ENCODE data around the gene VPS18.
A peak's percentile ranks its signal among the peaks of the same experiment; 100 is the strongest.

Gene VPS18

GRCh38 chr15:40922608-40923005 lies 28.4 kb downstream of the VPS18 start:
- Histone ChIP-seq H2BK120ac (ENCODE audit: low read depth, low read length) (no peak overlapping the region), H3K79me1 (ENCODE audit: low read depth, low read length) (peaks cover 2% of the 10 kb centered on the region), H4K91ac (ENCODE audit: low read depth, low read length, poor library complexity) (no peak overlapping the region), H3K4ac (ENCODE audit: low read length) (no peak overlapping the region), H3K18ac (ENCODE audit: low read length) (no peak overlapping the region), H2BK15ac (ENCODE audit: low read length) (no peak overlapping the region), H2AK5ac (ENCODE audit: low read depth, low read length) (no peak overlapping the region), H3K4me3 (ENCODE audit: low read length in 2 of 2) (no peak overlapping the region), H3K36me3 (replicated peaks in 1 of 2; ENCODE audit: control insufficient read depth in 2 of 2, insufficient read depth in 2 of 2, low read length in 2 of 2) (no peaks in the 10 kb centered on the region), H3K23ac (ENCODE audit: low read depth, low read length, poor library complexity) (no peak overlapping the region), H4K8ac (ENCODE audit: low read depth, low read length) (no peak overlapping the region), H3K27ac (replicated peaks; ENCODE audit: low read length) (no peak overlapping the region), H3K9me3 (replicated peaks in 1 of 2; ENCODE audit: control insufficient read depth in 2 of 2, insufficient read depth in 1 of 2, low read depth in 1 of 2, low read length in 2 of 2) (no peaks in the 10 kb centered on the region), H3K14ac (ENCODE audit: low read length) (peak overlapping the region; percentile 22), H2AFZ (ENCODE audit: low read length) (no peak overlapping the region), H2BK5ac (ENCODE audit: low read length) (no peak overlapping the region), H3K4me1 (ENCODE audit: control insufficient read depth in 2 of 2, insufficient read depth in 1 of 2, low read depth in 1 of 2, low read length in 2 of 2) (peaks cover 22 to 29% of the 10 kb centered on the region in 2 donors), H3K9ac (ENCODE audit: low read depth, low read length, poor library complexity) (no peak overlapping the region), H3K4me2 (ENCODE audit: insufficient read depth, low read length, poor library complexity, severe bottlenecking) (no peak overlapping the region), H3K27me3 (ENCODE audit: control insufficient read depth in 3 of 3, insufficient read depth in 3 of 3, low read depth in 1 of 3, low read length in 3 of 3) (peaks cover 25 to 93% (median 54%) of the 10 kb centered on the region in 3 experiments), H2BK12ac (ENCODE audit: low read length) (no peak overlapping the region)
- no CpG with 5 or more reads among the region's 10 CpGs for WGBS, 2 donors (ENCODE audit: extremely low coverage in 2 of 2, insufficient read length in 2 of 2, insufficient replicate concordance in 1 of 2)
- DNase-seq (ENCODE audit: low spot score) = no peak

- Histone ChIP-seq H3K79me1 (ENCODE audit: low read depth, low read length) (peaks cover 2% of the 10 kb centered on the region), H2BK5ac (ENCODE audit: low read length) (no peak overlapping the region), H3K9me3 (replicated peaks in 1 of 2; ENCODE audit: control insufficient read depth in 2 of 2, insufficient read depth in 1 of 2, low read depth in 1 of 2, low read length in 2 of 2) (peaks cover 0 to under 1% of the 10 kb centered on the region in 2 donors), H3K27me3 (ENCODE audit: control insufficient read depth in 3 of 3, insufficient read depth in 3 of 3, low read depth in 1 of 3, low read length in 3 of 3) (peaks cover 33 to 92% (median 63%) of the 10 kb centered on the region in 3 experiments), H3K9ac (ENCODE audit: low read depth, low read length, poor library complexity) (no peak overlapping the region), H3K27ac (replicated peaks; ENCODE audit: low read length) (no peak overlapping the region), H3K23ac (ENCODE audit: low read depth, low read length, poor library complexity) (no peak overlapping the region), H3K36me3 (replicated peaks in 1 of 2; ENCODE audit: control insufficient read depth in 2 of 2, insufficient read depth in 2 of 2, low read length in 2 of 2) (no peaks in the 10 kb centered on the region), H4K8ac (ENCODE audit: low read depth, low read length) (no peak overlapping the region), H3K18ac (ENCODE audit: low read length) (no peak overlapping the region), H3K4me2 (ENCODE audit: insufficient read depth, low read length, poor library complexity, severe bottlenecking) (no peak overlapping the region), H2BK12ac (ENCODE audit: low read length) (no peak overlapping the region), H2AK5ac (ENCODE audit: low read depth, low read length) (no peak overlapping the region), H2BK15ac (ENCODE audit: low read length) (no peak overlapping the region), H3K4ac (ENCODE audit: low read length) (no peak overlapping the region), H3K14ac (ENCODE audit: low read length) (no peak overlapping the region), H2AFZ (ENCODE audit: low read length) (no peak overlapping the region), H4K91ac (ENCODE audit: low read depth, low read length, poor library complexity) (no peak overlapping the region), H2BK120ac (ENCODE audit: low read depth, low read length) (no peak overlapping the region), H3K4me1 (ENCODE audit: control insufficient read depth in 2 of 2, insufficient read depth in 1 of 2, low read depth in 1 of 2, low read length in 2 of 2) (peaks cover 22 to 23% of the 10 kb centered on the region in 2 donors), H3K4me3 (ENCODE audit: low read length in 2 of 2) (no peak overlapping the region)
- no CpG with 5 or more reads among the region's 9 CpGs for WGBS, 2 donors (ENCODE audit: extremely low coverage in 2 of 2, insufficient read length in 2 of 2, insufficient replicate concordance in 1 of 2)
- no peak for DNase-seq (ENCODE audit: low spot score)
Observed at GRCh38 chr15:40923551-40923950, 29.3 kb downstream of the VPS18 start.

GRCh38 chr15:40925495-40925862 lies 31.2 kb downstream of the VPS18 start:
- peak overlapping the region; percentile 42 for H3K18ac ChIP-seq (ENCODE audit: low read length)
- peak overlapping the region; percentile 26 to 56 for H3K4me3 ChIP-seq (ENCODE audit: low read length in 2 of 2)
- no peak overlapping the region for H4K8ac ChIP-seq (ENCODE audit: low read depth, low read length)
- no peak for DNase-seq (ENCODE audit: low spot score)
- peak overlapping the region; percentile 60 for H2AK5ac ChIP-seq (ENCODE audit: low read depth, low read length)
- peak overlapping the region; percentile 23 for H3K14ac ChIP-seq (ENCODE audit: low read length)
- H4K91ac ChIP-seq (ENCODE audit: low read depth, low read length, poor library complexity) = no peak overlapping the region
- H3K9me3 ChIP-seq (replicated peaks in 1 of 2; ENCODE audit: control insufficient read depth in 2 of 2, insufficient read depth in 1 of 2, low read depth in 1 of 2, low read length in 2 of 2) = peaks cover 0 to 3% of the 10 kb centered on the region in 2 donors
- H2BK120ac ChIP-seq (ENCODE audit: low read depth, low read length) = no peak overlapping the region
- H3K27ac ChIP-seq (replicated peaks; ENCODE audit: low read length) = no peak overlapping the region
- H2BK5ac ChIP-seq (ENCODE audit: low read length) = no peak overlapping the region
- no peak overlapping the region for H3K4ac ChIP-seq (ENCODE audit: low read length)
- WGBS, 2 donors (ENCODE audit: extremely low coverage in 2 of 2, insufficient read length in 2 of 2, insufficient replicate concordance in 1 of 2) = no CpG with 5 or more reads among the region's 30 CpGs
- peak overlapping the region; percentile 81 for H3K4me2 ChIP-seq (ENCODE audit: insufficient read depth, low read length, poor library complexity, severe bottlenecking)
- peak overlapping the region; percentile 60 for H3K23ac ChIP-seq (ENCODE audit: low read depth, low read length, poor library complexity)
- H2AFZ ChIP-seq (ENCODE audit: low read length) = peak overlapping the region; percentile 90
- H2BK12ac ChIP-seq (ENCODE audit: low read length) = no peak overlapping the region
- H3K9ac ChIP-seq (ENCODE audit: low read depth, low read length, poor library complexity) = no peak overlapping the region
- H2BK15ac ChIP-seq (ENCODE audit: low read length) = no peak overlapping the region
- peaks cover 27 to 33% of the 10 kb centered on the region in 2 donors for H3K4me1 ChIP-seq (ENCODE audit: control insufficient read depth in 2 of 2, insufficient read depth in 1 of 2, low read depth in 1 of 2, low read length in 2 of 2)
- H3K27me3 ChIP-seq (ENCODE audit: control insufficient read depth in 3 of 3, insufficient read depth in 3 of 3, low read depth in 1 of 3, low read length in 3 of 3) = peaks cover 49 to 95% (median 82%) of the 10 kb centered on the region in 3 experiments
- no peaks in the 10 kb centered on the region for H3K79me1 ChIP-seq (ENCODE audit: low read depth, low read length)
- H3K36me3 ChIP-seq (replicated peaks in 1 of 2; ENCODE audit: control insufficient read depth in 2 of 2, insufficient read depth in 2 of 2, low read length in 2 of 2) = no peaks in the 10 kb centered on the region

GRCh38 chr15:40925863-40926658 lies 31.8 kb downstream of the VPS18 start:
- peak overlapping the region; percentile 62 for H2BK15ac ChIP-seq (ENCODE audit: low read length)
- no peak overlapping the region for H4K91ac ChIP-seq (ENCODE audit: low read depth, low read length, poor library complexity)
- WGBS, 2 donors (ENCODE audit: extremely low coverage in 2 of 2, insufficient read length in 2 of 2, insufficient replicate concordance in 1 of 2) = no CpG with 5 or more reads among the region's 61 CpGs
- no peak overlapping the region for H2BK120ac ChIP-seq (ENCODE audit: low read depth, low read length)
- peak overlapping the region; percentile 60 for H3K23ac ChIP-seq (ENCODE audit: low read depth, low read length, poor library complexity)
- H3K9me3 ChIP-seq (replicated peaks in 1 of 2; ENCODE audit: control insufficient read depth in 2 of 2, insufficient read depth in 1 of 2, low read depth in 1 of 2, low read length in 2 of 2) = peaks cover 0 to 3% of the 10 kb centered on the region in 2 donors
- DNase-seq (ENCODE audit: low spot score) = no peak
- H3K14ac ChIP-seq (ENCODE audit: low read length) = peak overlapping the region; percentile 23
- H3K4me1 ChIP-seq (ENCODE audit: control insufficient read depth in 2 of 2, insufficient read depth in 1 of 2, low read depth in 1 of 2, low read length in 2 of 2) = peaks cover 30 to 38% of the 10 kb centered on the region in 2 donors
- peak overlapping the region; percentile 75 for H3K9ac ChIP-seq (ENCODE audit: low read depth, low read length, poor library complexity)
- peaks cover 49 to 95% (median 88%) of the 10 kb centered on the region in 3 experiments for H3K27me3 ChIP-seq (ENCODE audit: control insufficient read depth in 3 of 3, insufficient read depth in 3 of 3, low read depth in 1 of 3, low read length in 3 of 3)
- H3K79me1 ChIP-seq (ENCODE audit: low read depth, low read length) = no peaks in the 10 kb centered on the region
- peak overlapping the region; percentile 49 for H2BK5ac ChIP-seq (ENCODE audit: low read length)
- no peak overlapping the region for H3K27ac ChIP-seq (replicated peaks; ENCODE audit: low read length)
- H2AFZ ChIP-seq (ENCODE audit: low read length) = peak overlapping the region; percentile 90
- H3K4me2 ChIP-seq (ENCODE audit: insufficient read depth, low read length, poor library complexity, severe bottlenecking) = peak overlapping the region; percentile 81
- H3K18ac ChIP-seq (ENCODE audit: low read length) = peak overlapping the region; percentile 88
- H2BK12ac ChIP-seq (ENCODE audit: low read length) = peak overlapping the region; percentile 43
- H4K8ac ChIP-seq (ENCODE audit: low read depth, low read length) = no peak overlapping the region
- no peak overlapping the region for H3K4ac ChIP-seq (ENCODE audit: low read length)
- no peaks in the 10 kb centered on the region for H3K36me3 ChIP-seq (replicated peaks in 1 of 2; ENCODE audit: control insufficient read depth in 2 of 2, insufficient read depth in 2 of 2, low read length in 2 of 2)
- H2AK5ac ChIP-seq (ENCODE audit: low read depth, low read length) = peak overlapping the region; percentile 71
- peak overlapping the region; percentile 26 to 56 for H3K4me3 ChIP-seq (ENCODE audit: low read length in 2 of 2)
